22Rv1 (cell line): Measurements from ENCODE around the gene NOB1.
A peak's percentile ranks its signal among the peaks of the same experiment; 100 is the strongest.

Experiments used
- H3K27ac ChIP-seq: fragments of 450-650 bp; 2 replicates; pipeline ENCODE4 v1.5.1; 2017
- ZFX ChIP-seq: fragments of 450-650 bp; IDR thresholded peaks from 2 replicates; pipeline ENCODE4 v1.6.1; 2017; ENCODE audit warnings: antibody characterized with exemption, borderline replicate concordance
- TF ChIP-seq, protein P1 (sequence below): fragments of 450-650 bp; IDR thresholded peaks from 2 replicates; pipeline ENCODE4 v1.5.1; 2017; ENCODE audit warnings: mild to moderate bottlenecking

NOB1 gene

DNA sequence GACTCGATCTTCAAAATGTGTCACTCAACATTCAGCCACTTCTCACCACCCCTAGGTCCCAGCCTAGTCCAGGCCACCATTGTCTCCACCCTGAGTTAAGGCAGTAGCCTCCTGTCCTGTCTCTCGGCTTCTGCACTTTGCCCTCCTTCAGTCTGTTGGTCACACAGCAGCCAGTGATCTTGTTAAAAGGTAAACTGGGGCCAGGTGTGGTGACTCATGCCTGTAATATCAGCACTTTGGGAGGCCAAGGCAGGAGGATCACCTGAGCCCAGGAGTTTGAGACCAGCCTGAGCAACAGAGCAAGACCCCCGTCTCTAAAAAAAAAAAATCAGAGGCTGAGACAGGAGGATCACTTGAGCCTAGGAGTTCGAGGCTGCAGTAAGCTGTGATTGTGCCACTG is 33.2 kb upstream of the NOB1 start:
- no peak overlapping the region for H3K27ac ChIP-seq

DNA sequence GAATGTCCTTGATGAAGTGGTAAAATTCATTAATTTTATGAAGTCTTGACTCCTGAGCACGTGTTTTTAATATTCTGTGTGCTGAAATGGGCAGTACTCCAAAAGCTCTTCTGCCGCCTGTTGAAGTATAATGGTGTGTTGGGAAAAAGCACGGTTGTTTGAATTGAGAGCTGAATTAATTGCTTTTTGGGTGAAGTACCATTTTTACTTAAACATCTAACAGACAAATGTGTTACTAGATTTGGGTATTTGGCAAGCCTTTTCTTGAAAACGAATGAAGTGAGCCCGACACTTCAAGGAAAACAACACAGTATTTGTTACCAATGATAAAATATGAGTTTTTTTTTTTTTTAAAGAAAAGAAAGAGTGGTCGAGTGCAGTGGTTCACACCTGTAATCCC is 29.9 kb upstream of the NOB1 start:
- no peak for TF ChIP-seq ZFX
- TF ChIP-seq, protein P1, sequence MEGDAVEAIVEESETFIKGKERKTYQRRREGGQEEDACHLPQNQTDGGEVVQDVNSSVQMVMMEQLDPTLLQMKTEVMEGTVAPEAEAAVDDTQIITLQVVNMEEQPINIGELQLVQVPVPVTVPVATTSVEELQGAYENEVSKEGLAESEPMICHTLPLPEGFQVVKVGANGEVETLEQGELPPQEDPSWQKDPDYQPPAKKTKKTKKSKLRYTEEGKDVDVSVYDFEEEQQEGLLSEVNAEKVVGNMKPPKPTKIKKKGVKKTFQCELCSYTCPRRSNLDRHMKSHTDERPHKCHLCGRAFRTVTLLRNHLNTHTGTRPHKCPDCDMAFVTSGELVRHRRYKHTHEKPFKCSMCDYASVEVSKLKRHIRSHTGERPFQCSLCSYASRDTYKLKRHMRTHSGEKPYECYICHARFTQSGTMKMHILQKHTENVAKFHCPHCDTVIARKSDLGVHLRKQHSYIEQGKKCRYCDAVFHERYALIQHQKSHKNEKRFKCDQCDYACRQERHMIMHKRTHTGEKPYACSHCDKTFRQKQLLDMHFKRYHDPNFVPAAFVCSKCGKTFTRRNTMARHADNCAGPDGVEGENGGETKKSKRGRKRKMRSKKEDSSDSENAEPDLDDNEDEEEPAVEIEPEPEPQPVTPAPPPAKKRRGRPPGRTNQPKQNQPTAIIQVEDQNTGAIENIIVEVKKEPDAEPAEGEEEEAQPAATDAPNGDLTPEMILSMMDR = no peak
- no peak overlapping the region for H3K27ac ChIP-seq

More for the DNA sequence above, 33.2 kb upstream of the NOB1 start:
- TF ChIP-seq, protein P1 = no peak
- TF ChIP-seq ZFX = no peak

DNA sequence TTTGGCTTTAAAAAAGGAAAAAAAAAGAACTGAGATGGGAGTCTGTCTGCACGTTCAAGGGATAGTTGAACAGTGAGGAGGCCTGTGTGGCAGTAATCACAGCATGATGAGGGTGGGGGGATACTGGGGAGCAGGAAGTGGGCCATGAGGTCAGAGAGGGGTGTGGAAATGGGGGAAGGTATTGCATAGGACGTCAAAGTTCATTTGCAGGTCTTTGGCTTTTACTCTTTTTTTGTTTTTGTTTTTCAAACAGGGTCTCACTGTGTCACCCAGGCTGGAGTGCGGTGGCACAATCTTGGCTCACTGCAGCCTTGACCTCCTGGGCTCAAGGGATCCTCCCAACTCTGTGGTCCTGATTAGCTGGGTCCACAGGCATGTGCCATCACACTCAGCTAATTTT is 26.4 kb upstream of the NOB1 start:
- TF ChIP-seq ZFX = no peak
- TF ChIP-seq, protein P1 = no peak
- H3K27ac ChIP-seq = no peak overlapping the region

DNA sequence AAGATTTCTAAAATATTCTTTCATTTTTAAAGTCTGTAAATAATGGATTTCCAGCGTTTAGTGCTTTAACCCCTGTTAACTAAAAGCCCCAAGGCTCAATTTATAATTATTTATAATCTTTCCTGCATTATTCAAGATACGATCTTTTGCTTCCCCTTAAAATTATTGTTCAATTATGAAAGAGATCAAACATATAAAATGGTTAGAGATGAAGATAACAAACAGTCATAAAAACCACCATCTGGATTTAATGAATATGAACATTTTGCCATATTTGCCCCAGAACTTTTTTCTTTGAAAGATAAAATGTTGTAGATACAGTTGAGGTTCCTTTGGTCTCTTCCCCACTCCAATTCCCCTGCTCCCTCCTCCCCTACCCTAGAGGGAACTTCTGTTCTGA is 25.0 kb upstream of the NOB1 start:
- H3K27ac ChIP-seq = 0 out of 2 replicates have a peak overlapping the region, but pooled peaks have one; percentile 14
- TF ChIP-seq, protein P1 = no peak
- TF ChIP-seq ZFX = no peak

DNA sequence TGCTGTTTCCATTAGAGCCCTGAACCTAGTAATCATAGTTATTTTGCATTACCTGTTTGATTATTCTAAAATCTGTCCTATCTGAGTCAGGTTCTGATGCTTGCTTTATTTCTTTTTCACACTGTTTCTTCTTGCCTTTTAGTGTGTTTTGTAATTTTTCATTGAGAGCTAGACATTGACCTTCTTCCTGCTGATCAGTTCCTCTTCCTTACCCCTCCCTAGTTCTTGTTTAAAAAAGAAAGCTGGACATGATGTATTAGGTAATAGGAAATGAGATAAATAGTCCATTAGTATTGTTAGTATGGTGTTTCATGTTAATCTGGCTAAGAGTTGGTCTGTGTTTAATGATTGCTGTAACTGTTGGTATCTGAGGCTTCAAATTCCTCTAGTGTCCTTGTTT is 20.8 kb upstream of the NOB1 start:
- H3K27ac ChIP-seq = no peak overlapping the region
- TF ChIP-seq ZFX = no peak
- TF ChIP-seq, protein P1 = no peak

DNA sequence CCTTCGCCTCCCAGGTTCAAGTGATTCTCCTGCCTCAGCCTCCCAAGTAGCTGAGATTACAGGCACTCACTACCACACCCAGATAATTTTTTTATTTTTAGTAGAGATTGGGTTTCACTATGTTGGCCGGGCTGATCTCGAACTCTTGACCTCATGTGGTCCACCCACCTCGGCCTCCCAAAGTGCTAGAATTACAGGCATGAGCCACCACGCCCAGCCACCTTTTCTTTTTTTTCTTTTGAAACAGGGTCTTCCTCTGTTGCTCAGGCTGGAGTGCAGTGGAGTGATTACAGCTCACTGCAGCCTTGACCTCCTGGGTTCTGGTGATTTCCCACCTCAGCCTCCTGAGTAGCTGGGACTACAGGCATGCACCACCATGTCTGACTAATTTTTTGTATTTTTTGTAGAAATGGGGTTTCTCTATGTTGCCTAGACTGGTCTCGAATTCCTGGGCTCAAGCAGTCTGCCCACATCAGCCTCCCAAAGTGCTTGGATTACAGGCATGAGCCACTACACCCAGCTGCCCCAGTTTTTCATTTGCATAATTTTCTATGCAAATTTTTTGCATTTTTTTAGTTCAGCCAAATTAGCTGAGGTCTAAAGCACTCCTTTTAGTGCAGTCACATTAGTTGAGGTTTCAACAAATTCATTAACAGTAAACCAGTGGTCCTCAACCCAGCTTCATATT is 18.7 kb upstream of the NOB1 start:
- no peak for TF ChIP-seq ZFX
- TF ChIP-seq, protein P1 = no peak
- no peak overlapping the region for H3K27ac ChIP-seq

DNA sequence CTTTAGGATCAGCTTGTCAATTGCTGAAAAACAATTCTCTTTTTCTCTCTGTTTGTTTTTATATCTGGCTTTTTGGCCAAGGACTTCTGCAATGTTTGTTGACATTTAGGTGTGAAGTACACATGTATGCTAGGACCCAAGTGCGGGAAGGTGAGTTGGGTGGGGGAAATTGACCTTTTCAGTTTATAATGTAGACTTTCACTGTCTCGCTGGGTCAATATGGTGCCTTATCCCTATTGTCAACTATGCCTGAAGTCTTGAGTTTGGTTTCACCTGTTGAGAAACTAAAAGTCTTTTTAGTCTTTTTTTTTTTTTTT is 16.9 kb upstream of the NOB1 start:
- H3K27ac ChIP-seq = no peak overlapping the region
- no peak for TF ChIP-seq ZFX
- TF ChIP-seq, protein P1 = no peak
